Measurements from ENCODE around the gene CD180.

The CD180 gene

DNA sequence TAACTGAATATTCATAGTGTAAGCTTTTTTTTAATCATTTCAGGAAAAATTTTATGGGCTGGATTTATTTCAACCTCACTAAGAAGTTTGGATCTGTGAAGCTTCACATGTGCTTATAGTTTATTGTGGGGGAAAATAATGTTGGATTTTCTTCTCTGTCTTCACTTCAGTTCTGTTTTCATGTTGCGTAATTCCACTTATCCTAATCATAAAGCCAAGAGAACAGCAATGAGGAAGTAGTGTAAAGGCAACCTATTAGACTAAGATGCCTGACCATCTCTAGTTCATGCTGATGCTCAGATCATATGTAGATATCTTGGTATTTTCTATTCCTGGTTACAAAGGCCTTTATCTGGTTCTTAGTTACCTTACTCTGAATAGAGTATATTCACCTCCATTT lies 50.0 kb downstream of the CD180 start:
- Histone ChIP-seq H2AK5ac (ENCODE audit: low read length, severe bottlenecking) (no peak overlapping the region), H3K23ac (ENCODE audit: low read length in 2 of 2) (no peak overlapping the region), H3K36me3 (ENCODE audit: control insufficient read depth in 1 of 2, insufficient read depth in 2 of 2, low read depth in 1 of 2, low read length in 2 of 2) (peaks cover 18 to 73% of the 10 kb centered on the region in 2 experiments), H3K14ac (ENCODE audit: low read length in 2 of 2) (no peak overlapping the region), H2BK120ac (ENCODE audit: low read depth, low read length) (no peak overlapping the region), H4K91ac (ENCODE audit: low read length) (no peak overlapping the region), H3K27me3 (ENCODE audit: control insufficient read depth in 1 of 2, insufficient read depth in 1 of 2, low read length in 2 of 2) (no peaks in the 10 kb centered on the region), H3K4me1 (ENCODE audit: control insufficient read depth, insufficient read depth, low read depth, low read length) (no peaks in the 10 kb centered on the region), H2BK15ac (ENCODE audit: low read depth, poor library complexity, severe bottlenecking) (no peak overlapping the region), H3K18ac (ENCODE audit: low read depth in 1 of 2, low read length in 2 of 2) (no peak overlapping the region), H3K27ac (ENCODE audit: low read length, poor library complexity, severe bottlenecking) (no peak overlapping the region), H3K4ac (ENCODE audit: low read depth in 1 of 2, low read length in 2 of 2) (no peak overlapping the region), H3K9me3 (ENCODE audit: control insufficient read depth, low read length) (no peaks in the 10 kb centered on the region), H3K4me3 (ENCODE audit: insufficient read depth in 1 of 2, low read depth in 1 of 2, low read length in 2 of 2) (no peak overlapping the region), H3K79me1 (replicated peaks; ENCODE audit: low read length, poor library complexity, severe bottlenecking) (peaks cover 1% of the 10 kb centered on the region), H4K8ac (ENCODE audit: low read length) (no peak overlapping the region), H2BK5ac (ENCODE audit: low read depth, low read length, poor library complexity, severe bottlenecking) (no peak overlapping the region), H3K4me2 (ENCODE audit: low read length, poor library complexity, severe bottlenecking) (no peak overlapping the region), H2BK12ac (ENCODE audit: low read length in 2 of 2) (no peak overlapping the region), H2AFZ (ENCODE audit: low read depth, low read length) (no peak overlapping the region), H3K9ac (ENCODE audit: low read length) (no peak overlapping the region)
- WGBS, result no CpG with 5 or more reads among the region's 1 CpG
- DNase-seq, result peak; percentile 3

DNA sequence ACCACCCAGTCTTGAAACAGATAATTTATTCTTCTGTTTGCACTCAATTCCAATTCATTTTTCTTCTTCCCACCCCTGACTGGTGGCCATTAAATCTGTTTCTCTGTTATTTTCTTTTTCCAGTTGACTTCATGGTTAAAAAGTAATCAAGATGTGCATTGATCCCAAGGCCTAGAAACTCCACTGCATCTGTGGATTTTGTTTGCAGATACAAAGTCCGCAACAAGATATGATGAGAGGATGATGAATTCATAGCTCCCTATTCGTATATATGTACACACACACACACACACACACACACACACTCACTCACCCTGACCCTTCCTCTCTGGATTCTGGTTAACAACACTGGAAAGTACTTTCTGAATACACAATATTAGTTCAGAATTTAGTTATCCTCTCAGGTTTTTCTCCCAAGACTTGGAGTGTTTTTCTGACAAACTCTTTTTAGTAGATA lies 52.4 kb downstream of the CD180 start:
- no peak overlapping the region for H2BK15ac ChIP-seq (ENCODE audit: low read depth, poor library complexity, severe bottlenecking)
- H3K4ac ChIP-seq (ENCODE audit: low read depth in 1 of 2, low read length in 2 of 2), result no peak overlapping the region
- no peak overlapping the region for H2BK12ac ChIP-seq (ENCODE audit: low read length in 2 of 2)
- no peak overlapping the region for H3K27ac ChIP-seq (ENCODE audit: low read length, poor library complexity, severe bottlenecking)
- no peak overlapping the region for H3K23ac ChIP-seq (ENCODE audit: low read length in 2 of 2)
- H2AFZ ChIP-seq (ENCODE audit: low read depth, low read length), result no peak overlapping the region
- H3K9ac ChIP-seq (ENCODE audit: low read length), result no peak overlapping the region
- H4K91ac ChIP-seq (ENCODE audit: low read length), result no peak overlapping the region
- no peak for DNase-seq
- H3K79me1 ChIP-seq (replicated peaks; ENCODE audit: low read length, poor library complexity, severe bottlenecking), result peaks cover 5% of the 10 kb centered on the region
- H3K18ac ChIP-seq (ENCODE audit: low read depth in 1 of 2, low read length in 2 of 2), result no peak overlapping the region
- no peak overlapping the region for H3K4me3 ChIP-seq (ENCODE audit: insufficient read depth in 1 of 2, low read depth in 1 of 2, low read length in 2 of 2)
- H3K27me3 ChIP-seq (ENCODE audit: control insufficient read depth in 1 of 2, insufficient read depth in 1 of 2, low read length in 2 of 2), result no peaks in the 10 kb centered on the region
- no peak overlapping the region for H4K8ac ChIP-seq (ENCODE audit: low read length)
- no peak overlapping the region for H2BK120ac ChIP-seq (ENCODE audit: low read depth, low read length)
- no peaks in the 10 kb centered on the region for H3K4me1 ChIP-seq (ENCODE audit: control insufficient read depth, insufficient read depth, low read depth, low read length)
- H3K14ac ChIP-seq (ENCODE audit: low read length in 2 of 2), result no peak overlapping the region
- H3K9me3 ChIP-seq (ENCODE audit: control insufficient read depth, low read length), result no peaks in the 10 kb centered on the region
- no peak overlapping the region for H3K4me2 ChIP-seq (ENCODE audit: low read length, poor library complexity, severe bottlenecking)
- WGBS, result 93% methylated on average over 2 of the region's 2 CpGs
- no peak overlapping the region for H2AK5ac ChIP-seq (ENCODE audit: low read length, severe bottlenecking)
- H2BK5ac ChIP-seq (ENCODE audit: low read depth, low read length, poor library complexity, severe bottlenecking), result no peak overlapping the region
- H3K36me3 ChIP-seq (ENCODE audit: control insufficient read depth in 1 of 2, insufficient read depth in 2 of 2, low read depth in 1 of 2, low read length in 2 of 2), result peaks cover 17 to 78% of the 10 kb centered on the region in 2 experiments

DNA sequence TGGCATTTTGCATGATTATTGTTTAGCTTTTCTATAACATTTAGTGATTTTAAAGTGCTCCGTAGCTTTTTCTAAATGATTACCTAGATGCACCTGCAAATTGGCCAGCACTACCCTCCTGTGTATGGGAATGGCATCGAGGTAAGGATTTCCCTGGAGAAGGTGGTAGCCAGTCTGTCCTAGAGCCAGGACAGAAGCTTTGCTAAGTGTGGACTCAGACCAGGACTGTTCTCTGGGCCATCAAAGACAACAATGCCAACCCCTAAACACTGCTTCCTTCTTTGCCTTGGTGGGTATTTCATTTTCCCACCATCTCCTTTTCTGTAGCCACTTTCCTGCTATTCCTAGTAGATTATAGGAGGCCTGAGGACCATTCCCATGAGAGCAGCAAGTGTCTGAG lies 53.0 kb downstream of the CD180 start:
- no peak overlapping the region for H2BK120ac ChIP-seq (ENCODE audit: low read depth, low read length)
- H2BK12ac ChIP-seq (ENCODE audit: low read length in 2 of 2), result no peak overlapping the region
- H3K9ac ChIP-seq (ENCODE audit: low read length), result no peak overlapping the region
- no peak overlapping the region for H3K14ac ChIP-seq (ENCODE audit: low read length in 2 of 2)
- no peak overlapping the region for H4K8ac ChIP-seq (ENCODE audit: low read length)
- H3K36me3 ChIP-seq (ENCODE audit: control insufficient read depth in 1 of 2, insufficient read depth in 2 of 2, low read depth in 1 of 2, low read length in 2 of 2), result peaks cover 17 to 85% of the 10 kb centered on the region in 2 experiments
- no peak overlapping the region for H3K18ac ChIP-seq (ENCODE audit: low read depth in 1 of 2, low read length in 2 of 2)
- no peaks in the 10 kb centered on the region for H3K9me3 ChIP-seq (ENCODE audit: control insufficient read depth, low read length)
- no peak overlapping the region for H2BK5ac ChIP-seq (ENCODE audit: low read depth, low read length, poor library complexity, severe bottlenecking)
- H3K4me3 ChIP-seq (ENCODE audit: insufficient read depth in 1 of 2, low read depth in 1 of 2, low read length in 2 of 2), result no peak overlapping the region
- DNase-seq, result no peak
- no peak overlapping the region for H3K27ac ChIP-seq (ENCODE audit: low read length, poor library complexity, severe bottlenecking)
- no peak overlapping the region for H2BK15ac ChIP-seq (ENCODE audit: low read depth, poor library complexity, severe bottlenecking)
- peaks cover 5% of the 10 kb centered on the region for H3K79me1 ChIP-seq (replicated peaks; ENCODE audit: low read length, poor library complexity, severe bottlenecking)
- no peak overlapping the region for H3K23ac ChIP-seq (ENCODE audit: low read length in 2 of 2)
- H3K4me2 ChIP-seq (ENCODE audit: low read length, poor library complexity, severe bottlenecking), result no peak overlapping the region
- no peak overlapping the region for H4K91ac ChIP-seq (ENCODE audit: low read length)
- no peak overlapping the region for H3K4ac ChIP-seq (ENCODE audit: low read depth in 1 of 2, low read length in 2 of 2)
- 100% methylated on average over 2 of the region's 2 CpGs for WGBS
- no peaks in the 10 kb centered on the region for H3K27me3 ChIP-seq (ENCODE audit: control insufficient read depth in 1 of 2, insufficient read depth in 1 of 2, low read length in 2 of 2)
- no peak overlapping the region for H2AK5ac ChIP-seq (ENCODE audit: low read length, severe bottlenecking)
- no peaks in the 10 kb centered on the region for H3K4me1 ChIP-seq (ENCODE audit: control insufficient read depth, insufficient read depth, low read depth, low read length)
- H2AFZ ChIP-seq (ENCODE audit: low read depth, low read length), result no peak overlapping the region

DNA sequence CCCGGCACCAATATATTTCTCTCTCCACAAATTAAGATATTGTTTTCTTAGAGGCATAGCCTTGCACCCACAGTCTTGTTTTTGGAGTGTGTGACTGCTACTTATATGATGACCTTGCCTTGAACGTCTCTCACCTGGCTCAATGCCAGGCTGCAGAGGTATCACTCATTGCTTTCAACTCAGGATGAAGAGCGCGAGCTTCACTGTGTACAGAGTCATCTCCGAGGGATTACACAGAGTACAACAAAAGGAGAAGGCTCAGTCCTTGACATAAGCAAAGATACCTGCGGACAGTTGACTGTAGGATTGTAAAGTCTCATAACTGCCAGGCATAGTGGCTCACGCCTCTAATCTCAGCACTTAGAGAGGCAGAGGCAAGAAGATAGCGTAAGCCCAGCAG lies 53.8 kb downstream of the CD180 start:
- WGBS, result 94% methylated on average over 7 of the region's 8 CpGs
- Histone ChIP-seq H3K14ac (ENCODE audit: low read length in 2 of 2) (no peak overlapping the region), H2BK5ac (ENCODE audit: low read depth, low read length, poor library complexity, severe bottlenecking) (no peak overlapping the region)

More for the DNA sequence above, 53.8 kb downstream of the CD180 start:
- H2BK15ac ChIP-seq (ENCODE audit: low read depth, poor library complexity, severe bottlenecking), result no peak overlapping the region
- H3K27ac ChIP-seq (ENCODE audit: low read length, poor library complexity, severe bottlenecking), result no peak overlapping the region
- no peaks in the 10 kb centered on the region for H3K9me3 ChIP-seq (ENCODE audit: control insufficient read depth, low read length)
- H4K91ac ChIP-seq (ENCODE audit: low read length), result no peak overlapping the region
- H3K36me3 ChIP-seq (ENCODE audit: control insufficient read depth in 1 of 2, insufficient read depth in 2 of 2, low read depth in 1 of 2, low read length in 2 of 2), result peaks cover 20 to 89% of the 10 kb centered on the region in 2 experiments
- H3K27me3 ChIP-seq (ENCODE audit: control insufficient read depth in 1 of 2, insufficient read depth in 1 of 2, low read length in 2 of 2), result no peaks in the 10 kb centered on the region
- no peak overlapping the region for H3K23ac ChIP-seq (ENCODE audit: low read length in 2 of 2)
- no peak overlapping the region for H3K4me3 ChIP-seq (ENCODE audit: insufficient read depth in 1 of 2, low read depth in 1 of 2, low read length in 2 of 2)
- H2AFZ ChIP-seq (ENCODE audit: low read depth, low read length), result no peak overlapping the region
- no peak overlapping the region for H3K4me2 ChIP-seq (ENCODE audit: low read length, poor library complexity, severe bottlenecking)
- H4K8ac ChIP-seq (ENCODE audit: low read length), result no peak overlapping the region
- H3K79me1 ChIP-seq (replicated peaks; ENCODE audit: low read length, poor library complexity, severe bottlenecking), result peaks cover 4% of the 10 kb centered on the region
- H3K9ac ChIP-seq (ENCODE audit: low read length), result no peak overlapping the region
- no peak overlapping the region for H2AK5ac ChIP-seq (ENCODE audit: low read length, severe bottlenecking)
- DNase-seq, result no peak
- no peak overlapping the region for H2BK120ac ChIP-seq (ENCODE audit: low read depth, low read length)
- H3K4me1 ChIP-seq (ENCODE audit: control insufficient read depth, insufficient read depth, low read depth, low read length), result no peaks in the 10 kb centered on the region
- H3K4ac ChIP-seq (ENCODE audit: low read depth in 1 of 2, low read length in 2 of 2), result no peak overlapping the region
- H3K18ac ChIP-seq (ENCODE audit: low read depth in 1 of 2, low read length in 2 of 2), result no peak overlapping the region
- no peak overlapping the region for H2BK12ac ChIP-seq (ENCODE audit: low read length in 2 of 2)
